DMS153 treated with DMSO at 0.1 percent for 48 hours (cell line): ENCODE data around the gene MID2.
A peak's percentile ranks its signal among the peaks of the same experiment; 100 is the strongest.
"Not testable (repeated sequence)": the region's sequence is repeated elsewhere in the genome, so short reads cannot be mapped to it uniquely, and the experiment has no call there.

ENCODE experiments used
- DNase-seq: peaks from one replicate; lab custom pipeline; 2025; ENCODE audit not compliant: unreplicated experiment; lab: John Stamatoyannopoulos, UW

The MID2 gene

DNA sequence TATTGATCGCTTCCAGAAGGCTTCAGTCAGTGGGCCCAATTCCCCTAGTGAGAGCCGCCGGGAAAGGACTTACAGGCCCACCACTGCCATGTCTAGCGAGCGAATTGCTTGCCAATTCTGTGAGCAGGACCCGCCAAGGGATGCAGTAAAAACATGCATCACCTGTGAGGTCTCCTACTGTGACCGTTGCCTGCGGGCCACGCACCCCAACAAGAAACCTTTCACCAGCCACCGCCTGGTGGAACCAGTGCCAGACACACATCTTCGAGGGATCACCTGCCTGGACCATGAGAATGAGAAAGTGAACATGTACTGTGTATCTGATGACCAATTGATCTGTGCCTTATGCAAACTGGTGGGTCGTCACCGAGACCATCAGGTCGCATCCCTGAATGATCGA lies 15.3 kb downstream of the MID2 start:
- no peak for DNase-seq

DNA sequence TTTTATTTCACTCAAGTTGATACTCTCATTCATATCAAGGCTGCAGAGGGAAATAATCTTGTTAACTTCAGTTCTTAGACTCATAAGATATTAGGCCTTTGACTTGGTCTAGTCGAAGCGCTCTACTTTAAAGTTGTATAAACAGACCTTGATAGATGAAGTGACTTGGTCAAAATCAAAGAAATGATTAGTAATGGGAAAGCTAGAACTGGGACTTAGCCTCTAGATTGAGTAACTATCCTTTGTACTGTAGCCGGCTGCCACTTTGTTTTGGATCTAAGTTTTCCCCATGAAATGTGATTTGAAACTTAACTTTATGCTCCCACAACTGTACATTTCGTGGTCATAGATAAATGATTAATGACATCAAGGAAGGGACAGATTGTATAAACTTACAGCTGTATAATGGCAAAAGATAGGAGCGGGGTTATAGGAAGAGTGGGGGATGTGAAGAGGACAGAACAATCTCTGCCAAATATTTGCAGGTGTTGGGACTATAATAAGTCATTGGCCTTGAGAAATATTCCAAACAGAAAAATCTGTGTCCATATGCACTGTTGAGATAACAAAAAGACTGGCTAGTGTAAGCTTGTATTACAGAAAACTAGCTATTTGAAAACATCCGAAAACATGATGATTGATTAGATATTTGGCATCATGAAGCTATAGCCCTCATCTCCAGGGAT lies 17.2 kb downstream of the MID2 start:
- DNase-seq, result no peak

GRCh38 chrX:107845625-107846024 lies 20.0 kb downstream of the MID2 start:
- no peak for DNase-seq

DNA sequence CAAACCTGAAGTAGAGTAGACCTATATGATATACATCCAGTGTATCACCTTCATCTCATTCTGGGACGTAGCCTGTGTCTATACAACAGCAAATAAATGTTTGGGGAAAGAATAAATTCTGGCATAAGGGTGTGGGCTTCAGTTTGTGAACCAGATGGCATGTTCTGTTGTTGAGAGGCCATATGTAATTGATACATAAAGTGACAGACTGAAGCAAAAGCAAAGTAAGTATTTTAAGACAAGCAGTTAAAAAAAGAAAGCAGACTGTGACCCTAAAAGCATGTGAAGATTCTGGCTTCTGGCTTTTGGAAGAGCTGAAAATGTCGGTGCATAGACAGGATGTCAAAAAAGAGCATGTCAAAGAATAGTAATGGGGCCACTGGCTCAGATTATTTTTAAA lies 22.9 kb downstream of the MID2 start:
- DNase-seq, result no peak

- no peak for DNase-seq
Measured at GRCh38 chrX:107849747-107850421, 24.2 kb downstream of the MID2 start.

- DNase-seq, result no peak
Measured at GRCh38 chrX:107850422-107850765, 24.7 kb downstream of the MID2 start.

GRCh38 chrX:107851215-107851614 lies 25.5 kb downstream of the MID2 start:
- DNase-seq, result no peak

- DNase-seq, result not testable (repeated sequence)
Measured at GRCh38 chrX:107851665-107852064, 26.0 kb downstream of the MID2 start.

GRCh38 chrX:107856289-107856688 lies 30.6 kb downstream of the MID2 start:
- no peak for DNase-seq

GRCh38 chrX:107857041-107857440 lies 31.4 kb downstream of the MID2 start:
- not testable (repeated sequence) for DNase-seq

DNA sequence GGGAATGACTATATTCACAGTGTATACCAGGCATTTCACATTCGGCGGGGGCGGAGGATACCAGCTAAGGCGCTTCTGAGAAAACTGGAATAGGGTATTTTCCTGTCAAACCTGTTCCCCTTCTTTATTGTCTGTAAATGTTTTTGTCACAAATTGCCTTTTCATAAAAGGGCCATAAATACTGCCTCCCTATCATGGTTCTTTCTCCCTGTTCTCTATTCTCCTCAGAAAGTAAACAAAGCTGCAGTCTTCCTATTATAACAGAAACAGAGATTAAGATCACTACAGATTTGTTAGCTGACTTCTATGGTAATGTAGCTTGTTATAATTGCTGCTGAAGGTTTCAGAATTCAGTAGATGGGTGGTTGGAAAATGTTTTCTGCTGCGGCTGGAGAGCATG lies 32.2 kb downstream of the MID2 start:
- DNase-seq, result peak; percentile 31

DNA sequence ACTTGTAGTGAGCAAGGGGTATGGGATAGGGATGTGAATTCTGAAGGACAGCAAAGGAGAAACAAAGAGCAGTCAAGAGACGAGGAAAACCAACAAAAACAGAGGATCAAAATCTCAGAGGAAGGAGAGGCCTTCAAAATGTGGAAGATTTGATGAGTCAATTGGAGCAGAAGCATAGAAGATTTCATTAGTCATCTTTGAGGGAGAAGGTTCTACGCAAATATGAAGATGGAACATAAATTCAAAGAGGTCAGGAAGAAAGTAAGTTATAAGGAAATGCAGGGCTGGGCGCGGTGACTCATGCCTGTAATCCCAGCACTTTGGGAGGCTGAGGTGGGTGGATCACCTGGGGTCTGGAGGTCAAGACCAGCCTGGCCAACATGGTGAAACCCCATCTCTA lies 35.4 kb downstream of the MID2 start:
- no peak for DNase-seq

- no peak for DNase-seq
Measured at GRCh38 chrX:107871136-107871535, 45.5 kb downstream of the MID2 start.

DNA sequence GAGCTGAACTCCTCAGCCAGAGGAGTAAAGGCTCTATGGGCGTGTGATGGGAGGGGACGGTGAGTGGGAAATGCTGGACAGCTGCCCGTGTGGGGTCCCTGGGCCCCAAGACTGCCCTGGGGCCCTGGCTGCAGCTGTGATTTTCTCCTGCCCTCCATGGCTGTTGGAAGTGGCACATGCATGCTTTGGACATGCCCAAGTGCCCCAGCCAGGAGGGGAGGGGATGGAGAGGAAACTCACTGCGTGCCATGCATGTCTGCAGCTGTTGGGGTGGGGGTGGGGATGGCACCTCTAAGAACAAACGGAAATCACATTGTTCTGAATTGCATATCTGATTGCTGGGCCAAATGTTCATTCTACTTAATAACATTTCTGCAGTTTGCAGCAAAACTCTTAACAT lies 52.4 kb downstream of the MID2 start:
- DNase-seq, result no peak

- DNase-seq, result no peak
Measured at GRCh38 chrX:107880054-107880610, 54.5 kb downstream of the MID2 start.

- DNase-seq, result peak; percentile 34
Measured at GRCh38 chrX:107894038-107894437, 68.4 kb downstream of the MID2 start.

GRCh38 chrX:107902721-107903120 lies 77.1 kb downstream of the MID2 start:
- no peak for DNase-seq

DNA sequence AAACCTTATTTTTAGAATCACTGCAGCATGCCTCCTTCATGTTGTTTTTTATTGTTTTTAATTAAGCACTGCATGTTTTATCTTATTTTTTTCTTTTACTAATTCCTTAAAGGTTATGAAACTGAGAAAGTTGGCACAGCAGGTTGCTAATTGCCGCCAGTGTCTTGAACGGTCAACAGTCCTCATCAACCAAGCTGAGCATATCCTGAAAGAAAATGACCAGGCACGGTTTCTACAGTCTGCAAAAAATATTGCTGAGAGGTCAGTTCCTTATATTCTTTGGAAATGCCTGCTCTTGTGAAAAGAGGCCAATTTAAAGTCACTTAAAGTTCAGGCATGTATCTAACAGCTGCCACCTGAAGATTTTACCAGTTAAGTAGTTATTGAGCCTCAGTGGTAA lies 79.7 kb downstream of the MID2 start:
- DNase-seq, result no peak

DNA sequence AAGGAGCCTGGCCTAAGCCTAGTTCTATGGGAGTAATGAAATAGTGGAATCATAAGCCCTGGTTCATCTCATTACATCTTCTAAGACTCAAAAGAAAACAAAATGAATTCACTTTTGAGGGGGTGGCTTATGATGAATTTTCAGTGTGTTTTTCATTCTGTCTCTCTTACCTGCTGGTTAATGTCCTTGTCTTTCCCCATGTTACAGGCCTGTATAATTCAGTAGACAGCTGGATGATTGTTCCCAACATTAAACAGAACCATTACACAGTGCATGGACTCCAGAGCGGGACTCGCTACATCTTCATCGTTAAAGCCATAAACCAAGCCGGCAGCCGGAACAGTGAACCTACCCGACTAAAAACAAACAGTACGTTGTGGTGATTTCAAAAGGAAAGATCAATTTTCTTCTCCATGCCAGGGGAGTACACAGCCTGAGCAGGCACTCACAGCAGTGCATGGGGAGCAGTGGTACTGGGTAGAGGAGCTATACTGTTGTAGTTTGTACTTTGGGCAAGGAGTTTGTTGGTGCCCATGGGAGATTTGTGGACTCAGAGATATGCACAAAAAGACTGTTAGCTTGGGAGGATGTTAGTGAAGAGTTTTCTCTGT lies 98.6 kb downstream of the MID2 start:
- DNase-seq, result no peak

DNA sequence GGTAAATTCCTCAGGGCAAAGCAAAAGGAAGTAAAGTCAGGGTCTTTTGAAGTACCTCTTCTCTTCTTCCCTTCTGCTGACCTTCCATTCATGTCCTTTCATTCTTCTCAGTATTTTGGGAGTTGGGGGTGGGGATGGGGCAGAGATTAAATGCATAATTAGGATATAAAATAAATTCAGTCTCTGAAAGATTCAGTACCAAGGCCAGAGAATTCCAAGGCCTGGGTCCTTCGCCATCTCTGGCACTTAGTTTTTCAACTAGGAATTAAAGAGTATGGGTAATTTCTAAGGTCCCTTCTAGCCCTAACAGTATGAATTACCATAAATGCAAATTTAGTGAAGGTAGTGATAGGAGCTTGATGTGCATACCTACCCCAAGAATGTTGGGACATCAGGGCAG lies 108.6 kb downstream of the MID2 start:
- DNase-seq, result no peak

DNA sequence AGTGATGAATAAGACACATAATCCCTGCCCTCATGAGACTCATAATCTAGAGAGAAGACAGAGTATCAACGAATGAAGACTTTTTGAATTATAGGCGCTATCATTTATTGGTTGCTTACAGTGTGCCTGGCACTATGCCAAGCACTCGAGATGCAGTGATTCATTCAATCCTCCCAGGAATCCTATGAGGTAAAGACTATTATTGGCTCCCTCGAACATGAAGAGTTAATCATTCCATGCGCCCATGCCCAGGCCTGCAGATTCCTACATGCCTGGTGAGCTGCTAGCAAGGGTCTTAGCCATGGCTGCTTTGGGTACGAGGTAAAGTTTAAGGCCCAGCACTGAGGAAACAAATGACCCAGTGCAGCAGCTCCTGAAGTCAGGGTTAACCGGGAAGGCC lies 109.5 kb downstream of the MID2 start:
- DNase-seq, result no peak
